Astrocyte of the cerebellum (primary cell): ENCODE measurements around the gene NEUROG2.
"Not testable (repeated sequence)": the region's sequence is repeated elsewhere in the genome, so short reads cannot be mapped to it uniquely, and the experiment has no call there.

ENCODE experiments used
- DNase-seq: peaks from one replicate; pipeline ENCODE4 v3.0.0-alpha.2; 2011; ENCODE audit warnings: low read depth
- H3K4me3 ChIP-seq: 2 replicates; pipeline ENCODE4 v1.5.1; 2011; ENCODE audit warnings: mild to moderate bottlenecking, low read depth, low read length, moderate library complexity
- CTCF ChIP-seq: IDR thresholded peaks from 2 replicates; pipeline ENCODE4 v1.5.1; 2012; ENCODE audit warnings: low read length, low read depth, moderate library complexity, mild to moderate bottlenecking; ENCODE audit errors: missing control alignments
- in situ Hi-C: cut with HindIII; loops from 2 replicates; pipeline ENCODE4 v1.10.0; 2017; ENCODE audit warnings: low sequenced_read_pairs

NEUROG2 gene

GRCh38 chr4:112536123-112536522, 20.1 kb upstream of the NEUROG2 start:
- no peak for DNase-seq
- H3K4me3 ChIP-seq: no peak overlapping the region
- no peak for TF ChIP-seq CTCF
- in situ Hi-C loops: no loop called here

- in situ Hi-C loops: no loop called here
- no peak for TF ChIP-seq CTCF
- no peak overlapping the region for H3K4me3 ChIP-seq
- no peak for DNase-seq
Observed at GRCh38 chr4:112532267-112532666, 16.3 kb upstream of the NEUROG2 start.

- no peak overlapping the region for H3K4me3 ChIP-seq
- in situ Hi-C loops: no loop called here
- no peak for TF ChIP-seq CTCF
- no peak for DNase-seq
Observed at GRCh38 chr4:112531146-112531545, 15.2 kb upstream of the NEUROG2 start.

GRCh38 chr4:112526061-112526460, 10.1 kb upstream of the NEUROG2 start:
- no peak for DNase-seq
- in situ Hi-C loops: no loop called here
- TF ChIP-seq CTCF: no peak
- no peak overlapping the region for H3K4me3 ChIP-seq

GRCh38 chr4:112523764-112524505, 8.0 kb upstream of the NEUROG2 start:
- in situ Hi-C loops: no loop called here
- no peak for DNase-seq
- H3K4me3 ChIP-seq: peak overlapping the region; percentile 29
- TF ChIP-seq CTCF: peak; percentile 62

- in situ Hi-C loops: no loop called here
- peak; percentile 45 for TF ChIP-seq CTCF
- peak overlapping the region; percentile 29 for H3K4me3 ChIP-seq
- no peak for DNase-seq
Observed at GRCh38 chr4:112523008-112523721, 7.2 kb upstream of the NEUROG2 start.

- DNase-seq, in situ Hi-C loops, H3K4me3 ChIP-seq: not testable (repeated sequence)
Observed at GRCh38 chr4:112522431-112522830, 6.5 kb upstream of the NEUROG2 start.
